ENCODE results near the gene CHCHD3. TPM values are rescaled to one million over a fixed set of nuclear protein-coding genes. Genes with fewer than 3 reads are reported as not detected.
"Not testable (repeated sequence)": the region's sequence is repeated elsewhere in the genome, so short reads cannot be mapped to it uniquely, and the experiment has no call there.

CHCHD3 gene
- total and polyA plus RNA-seq, 4 donors: 25.5 to 37.8 (median 31.8) TPM

DNA sequence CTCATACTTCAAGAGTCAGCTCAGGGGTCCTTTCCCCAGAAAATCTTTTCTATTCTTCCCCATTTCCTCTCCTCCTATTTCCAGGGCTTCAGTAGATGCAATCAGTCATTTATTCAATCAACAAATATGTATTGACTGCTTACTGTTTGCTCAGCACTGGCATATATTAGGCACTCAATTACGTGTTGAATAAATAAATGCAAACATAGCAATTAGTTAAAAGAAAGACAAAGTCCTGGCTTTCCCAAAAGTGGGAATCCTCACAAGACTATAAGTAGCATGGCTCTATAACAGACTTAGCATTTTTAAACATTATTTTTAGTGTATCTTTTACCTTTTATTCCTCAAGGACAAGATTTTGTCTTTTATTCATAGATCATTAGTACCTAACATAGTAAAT is 111.6 kb downstream of the CHCHD3 start (continued):
- TF ChIP-seq ZBTB33 (IDR thresholded peaks at IDR 0.05) (no peak), HNF4G (IDR thresholded peaks at IDR 0.05) (no peak), JUND (IDR thresholded peaks at IDR 0.05) (no peak), RXRA (IDR thresholded peaks at IDR 0.05) (no peak), HNF4A (conservative IDR thresholded peaks at IDR 0.05) (no peak), FOXA1 (IDR thresholded peaks at IDR 0.05) (no peak), TAF1 (conservative IDR thresholded peaks at IDR 0.05) (no peak), EGR1 (IDR thresholded peaks at IDR 0.05; ENCODE audit: low read depth in 2 of 2) (no peak), NR2F2 (IDR thresholded peaks at IDR 0.05) (no peak), SP1 (IDR thresholded peaks at IDR 0.05) (no peak), GABPA (IDR thresholded peaks at IDR 0.05 in 1 of 2, conservative IDR thresholded peaks at IDR 0.05 in 1 of 2) (no peak), MAX (IDR thresholded peaks at IDR 0.05) (no peak), FOXA2 (IDR thresholded peaks at IDR 0.05) (no peak)

GRCh38 chr7:132969520-132969919 is 112.4 kb downstream of the CHCHD3 start:
- Histone ChIP-seq H3K27ac (ENCODE audit: low read depth in 1 of 2, low read length in 2 of 2) (no peak overlapping the region), H3K36me3 (ENCODE audit: control insufficient read depth in 4 of 4, insufficient read depth in 3 of 4, low read depth in 1 of 4, low read length in 3 of 4) (peaks cover 0 to 6% (median 2%) of the 10 kb centered on the region in 4 donors), H3K9me3 (ENCODE audit: control insufficient read depth in 4 of 4, low read length in 3 of 4) (no peaks in the 10 kb centered on the region), H3K4me1 (ENCODE audit: control insufficient read depth in 4 of 4, insufficient read depth in 4 of 4, low read length in 3 of 4) (no peaks in the 10 kb centered on the region), H3K4me3 (ENCODE audit: low read depth in 1 of 3, low read length in 3 of 3) (no peak overlapping the region), H3K9ac (ENCODE audit: low read depth in 1 of 2, low read length in 2 of 2) (no peak overlapping the region), H3K27me3 (ENCODE audit: control insufficient read depth in 4 of 4, insufficient read depth in 4 of 4, low read length in 3 of 4) (no peaks in the 10 kb centered on the region)
- TF ChIP-seq HNF4G (IDR thresholded peaks at IDR 0.05) (no peak), HNF4A (conservative IDR thresholded peaks at IDR 0.05) (no peak), NR2F2 (IDR thresholded peaks at IDR 0.05) (no peak), ZBTB33 (IDR thresholded peaks at IDR 0.05) (no peak), FOXA2 (IDR thresholded peaks at IDR 0.05) (no peak), YY1 (IDR thresholded peaks at IDR 0.05) (no peak), JUND (IDR thresholded peaks at IDR 0.05) (no peak), SP1 (IDR thresholded peaks at IDR 0.05) (no peak), TAF1 (conservative IDR thresholded peaks at IDR 0.05) (no peak), EGR1 (IDR thresholded peaks at IDR 0.05; ENCODE audit: low read depth in 2 of 2) (no peak), MAX (IDR thresholded peaks at IDR 0.05) (no peak)
- TF ChIP-seq, protein P1, sequence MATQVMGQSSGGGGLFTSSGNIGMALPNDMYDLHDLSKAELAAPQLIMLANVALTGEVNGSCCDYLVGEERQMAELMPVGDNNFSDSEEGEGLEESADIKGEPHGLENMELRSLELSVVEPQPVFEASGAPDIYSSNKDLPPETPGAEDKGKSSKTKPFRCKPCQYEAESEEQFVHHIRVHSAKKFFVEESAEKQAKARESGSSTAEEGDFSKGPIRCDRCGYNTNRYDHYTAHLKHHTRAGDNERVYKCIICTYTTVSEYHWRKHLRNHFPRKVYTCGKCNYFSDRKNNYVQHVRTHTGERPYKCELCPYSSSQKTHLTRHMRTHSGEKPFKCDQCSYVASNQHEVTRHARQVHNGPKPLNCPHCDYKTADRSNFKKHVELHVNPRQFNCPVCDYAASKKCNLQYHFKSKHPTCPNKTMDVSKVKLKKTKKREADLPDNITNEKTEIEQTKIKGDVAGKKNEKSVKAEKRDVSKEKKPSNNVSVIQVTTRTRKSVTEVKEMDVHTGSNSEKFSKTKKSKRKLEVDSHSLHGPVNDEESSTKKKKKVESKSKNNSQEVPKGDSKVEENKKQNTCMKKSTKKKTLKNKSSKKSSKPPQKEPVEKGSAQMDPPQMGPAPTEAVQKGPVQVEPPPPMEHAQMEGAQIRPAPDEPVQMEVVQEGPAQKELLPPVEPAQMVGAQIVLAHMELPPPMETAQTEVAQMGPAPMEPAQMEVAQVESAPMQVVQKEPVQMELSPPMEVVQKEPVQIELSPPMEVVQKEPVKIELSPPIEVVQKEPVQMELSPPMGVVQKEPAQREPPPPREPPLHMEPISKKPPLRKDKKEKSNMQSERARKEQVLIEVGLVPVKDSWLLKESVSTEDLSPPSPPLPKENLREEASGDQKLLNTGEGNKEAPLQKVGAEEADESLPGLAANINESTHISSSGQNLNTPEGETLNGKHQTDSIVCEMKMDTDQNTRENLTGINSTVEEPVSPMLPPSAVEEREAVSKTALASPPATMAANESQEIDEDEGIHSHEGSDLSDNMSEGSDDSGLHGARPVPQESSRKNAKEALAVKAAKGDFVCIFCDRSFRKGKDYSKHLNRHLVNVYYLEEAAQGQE (IDR thresholded peaks at IDR 0.05): no peak
- TF ChIP-seq, protein P2, sequence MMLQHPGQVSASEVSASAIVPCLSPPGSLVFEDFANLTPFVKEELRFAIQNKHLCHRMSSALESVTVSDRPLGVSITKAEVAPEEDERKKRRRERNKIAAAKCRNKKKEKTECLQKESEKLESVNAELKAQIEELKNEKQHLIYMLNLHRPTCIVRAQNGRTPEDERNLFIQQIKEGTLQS (IDR thresholded peaks at IDR 0.05): no peak
- TF ChIP-seq, protein P3, sequence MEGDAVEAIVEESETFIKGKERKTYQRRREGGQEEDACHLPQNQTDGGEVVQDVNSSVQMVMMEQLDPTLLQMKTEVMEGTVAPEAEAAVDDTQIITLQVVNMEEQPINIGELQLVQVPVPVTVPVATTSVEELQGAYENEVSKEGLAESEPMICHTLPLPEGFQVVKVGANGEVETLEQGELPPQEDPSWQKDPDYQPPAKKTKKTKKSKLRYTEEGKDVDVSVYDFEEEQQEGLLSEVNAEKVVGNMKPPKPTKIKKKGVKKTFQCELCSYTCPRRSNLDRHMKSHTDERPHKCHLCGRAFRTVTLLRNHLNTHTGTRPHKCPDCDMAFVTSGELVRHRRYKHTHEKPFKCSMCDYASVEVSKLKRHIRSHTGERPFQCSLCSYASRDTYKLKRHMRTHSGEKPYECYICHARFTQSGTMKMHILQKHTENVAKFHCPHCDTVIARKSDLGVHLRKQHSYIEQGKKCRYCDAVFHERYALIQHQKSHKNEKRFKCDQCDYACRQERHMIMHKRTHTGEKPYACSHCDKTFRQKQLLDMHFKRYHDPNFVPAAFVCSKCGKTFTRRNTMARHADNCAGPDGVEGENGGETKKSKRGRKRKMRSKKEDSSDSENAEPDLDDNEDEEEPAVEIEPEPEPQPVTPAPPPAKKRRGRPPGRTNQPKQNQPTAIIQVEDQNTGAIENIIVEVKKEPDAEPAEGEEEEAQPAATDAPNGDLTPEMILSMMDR (IDR thresholded peaks at IDR 0.05; ENCODE audit: low read depth, low read length, missing input control): no peak
- 100% methylated on average over 1 of the region's 1 CpG for WGBS
- no peak for DNase-seq (ENCODE audit: low spot score)

GRCh38 chr7:132967470-132967848 is 114.4 kb downstream of the CHCHD3 start:
- not testable (repeated sequence) for H3K27ac ChIP-seq (ENCODE audit: low read depth in 1 of 2, low read length in 2 of 2); DNase-seq (ENCODE audit: low spot score); H3K4me1 ChIP-seq (ENCODE audit: control insufficient read depth in 4 of 4, insufficient read depth in 4 of 4, low read length in 3 of 4); H3K27me3 ChIP-seq (ENCODE audit: control insufficient read depth in 4 of 4, insufficient read depth in 4 of 4, low read length in 3 of 4); H3K36me3 ChIP-seq (ENCODE audit: control insufficient read depth in 4 of 4, insufficient read depth in 3 of 4, low read depth in 1 of 4, low read length in 3 of 4); H3K4me3 ChIP-seq (ENCODE audit: low read depth in 1 of 3, low read length in 3 of 3); H3K9ac ChIP-seq (ENCODE audit: low read depth in 1 of 2, low read length in 2 of 2); H3K9me3 ChIP-seq (ENCODE audit: control insufficient read depth in 4 of 4, low read length in 3 of 4)
- WGBS: 96% methylated on average over 4 of the region's 4 CpGs

Data from liver (tissue), 9 donors.